ENCODE results near the gene STIM1.

- TF ChIP-seq POLR2A (IDR thresholded peaks at IDR 0.05) (no peak), CTCF (IDR thresholded peaks at IDR 0.05) (no peak)
These were observed 186.4 kb downstream of the STIM1 start for GRCh38 chr11:4041731-4042391.

All from gastroesophageal sphincter (tissue), 3 donors.